GM23248 (cell line): ENCODE measurements around the gene KIF17. TPM values are rescaled to one million over a fixed set of nuclear protein-coding genes. Genes with fewer than 3 reads are reported as not detected.

ENCODE experiments used
- DNase-seq: peaks from one replicate; pipeline ENCODE4 v3.0.0-alpha.2; 2015
- H2AFZ ChIP-seq: fragments of 200-600 bp; sonication (generic); 2 replicates; pipeline ENCODE4 v1.6.1; 2016; ENCODE audit warnings: antibody characterized with exemption
- H3F3A ChIP-seq: fragments of 200-600 bp; sonication (generic); 2 replicates; pipeline ENCODE4 v1.6.1; 2016; ENCODE audit warnings: mild to moderate bottlenecking, antibody characterized with exemption, mixed run types; ENCODE audit not compliant: insufficient read depth
- H3K27ac ChIP-seq: fragments of 200-600 bp; sonication (generic); 2 replicates; pipeline ENCODE4 v1.5.1; 2016; ENCODE audit warnings: mild to moderate bottlenecking
- H3K27me3 ChIP-seq: fragments of 200-600 bp; sonication (generic); replicated peaks from 2 replicates; pipeline ENCODE4 v1.6.1; 2016; ENCODE audit warnings: mild to moderate bottlenecking; ENCODE audit not compliant: insufficient read depth
- H3K36me3 ChIP-seq: fragments of 200-600 bp; sonication (generic); 2 replicates; pipeline ENCODE4 v1.6.1; 2016; ENCODE audit warnings: low read depth, mild to moderate bottlenecking
- H3K4me1 ChIP-seq: fragments of 200-600 bp; sonication (generic); 2 replicates; pipeline ENCODE4 v1.6.1; 2016; ENCODE audit warnings: mild to moderate bottlenecking; ENCODE audit not compliant: insufficient read depth
- H3K4me2 ChIP-seq: fragments of 200-600 bp; sonication (generic); one replicate; pipeline ENCODE4 v1.6.1; 2016; ENCODE audit warnings: mild to moderate bottlenecking; ENCODE audit not compliant: unreplicated experiment
- H3K4me3 ChIP-seq: fragments of 200-600 bp; sonication (generic); 2 replicates; pipeline ENCODE4 v1.5.1; 2016; ENCODE audit warnings: mild to moderate bottlenecking
- H3K79me2 ChIP-seq: fragments of 200-600 bp; sonication (generic); 2 replicates; pipeline ENCODE4 v1.6.1; 2016; ENCODE audit warnings: mild to moderate bottlenecking; ENCODE audit not compliant: insufficient read depth
- H3K9ac ChIP-seq: fragments of 200-600 bp; sonication (generic); 2 replicates; pipeline ENCODE4 v1.6.1; 2016; ENCODE audit warnings: mild to moderate bottlenecking
- H3K9me2 ChIP-seq: fragments of 200-600 bp; sonication (generic); 2 replicates; pipeline ENCODE4 v1.6.1; 2016; ENCODE audit warnings: mixed run types, mild to moderate bottlenecking, moderate library complexity; ENCODE audit not compliant: insufficient read depth
- H3K9me3 ChIP-seq: fragments of 200-600 bp; sonication (generic); one replicate; pipeline ENCODE4 v1.6.1; 2017; ENCODE audit warnings: low read depth
- H4K20me1 ChIP-seq: fragments of 200-600 bp; sonication (generic); 2 replicates; pipeline ENCODE4 v1.6.0; 2016; ENCODE audit not compliant: insufficient read depth
- EZH2 ChIP-seq: fragments of 200-600 bp; sonication (generic); IDR thresholded peaks from 2 replicates; pipeline ENCODE4 v1.6.1; 2018; ENCODE audit warnings: antibody characterized with exemption, mild to moderate bottlenecking; ENCODE audit not compliant: insufficient read depth, poor library complexity, severe bottlenecking
- EZH2phosphoT487 ChIP-seq: fragments of 200-600 bp; sonication (generic); IDR thresholded peaks from 2 replicates; pipeline ENCODE4 v1.6.1; 2018; ENCODE audit warnings: antibody characterized with exemption, moderate library complexity, mild to moderate bottlenecking, low read depth; ENCODE audit not compliant: insufficient read depth
- WGBS, 2 experiments: methylation state at CpG; one replicate each; pipeline ENCODE4 v1.1.6; 2015 to 2017; ENCODE audit warnings: low lambda C conversion rate in 2 of 2, low coverage in 1 of 2; ENCODE audit errors: missing lambda C conversion rate in 2 of 2; 5-methylcytosine and 5-hydroxymethylcytosine counted together
- in situ Hi-C: fragments of 300-500 bp; cut with MboI; formaldehyde crosslinking; loops from 2 replicates; pipeline ENCODE4 v1.15.0; 2020
- polyA plus RNA-seq: library from polyadenylated mRNA; unstranded; fragments of >200 nt; fragmentation: Nextera tagmentation; extraction: Ambion mirVana; gene quantifications from 2 replicates; pipeline ENCODE4 v1.2.1, GENCODE V29; 2016
- total RNA-seq: library from RNA; depleted of rRNA; stranded (reverse); fragments of >200 nt; shearing (Covaris generic); gene quantifications from 2 replicates; pipeline ENCODE4 v1.2.3, GENCODE V29; 2014

Gene KIF17
- total and polyA plus RNA-seq, 2 experiments from 2014 or later: 0.11 to 0.31 TPM

- H3K79me2 ChIP-seq: no peaks in the 10 kb centered on the region
- no peaks in the 10 kb centered on the region for H3K9me2 ChIP-seq
- in situ Hi-C loops: no loop called here
- H3K27ac ChIP-seq: no peak overlapping the region
- WGBS, 2 experiments: 65 to 74% methylated on average over 6 of the region's 6 CpGs
- TF ChIP-seq EZH2 (no peak), EZH2phosphoT487 (no peak)
- H2AFZ ChIP-seq: no peak overlapping the region
- H3K4me2 ChIP-seq: no peak overlapping the region
- no peak overlapping the region for H3K4me3 ChIP-seq
- no peaks in the 10 kb centered on the region for H4K20me1 ChIP-seq
- H3K4me1 ChIP-seq: no peaks in the 10 kb centered on the region
- no peaks in the 10 kb centered on the region for H3K9me3 ChIP-seq
- no peak for DNase-seq
- no peaks in the 10 kb centered on the region for H3F3A ChIP-seq
- no peaks in the 10 kb centered on the region for H3K27me3 ChIP-seq
- no peak overlapping the region for H3K9ac ChIP-seq
- no peaks in the 10 kb centered on the region for H3K36me3 ChIP-seq
Measured at GRCh38 chr1:20708057-20708456, 9.8 kb downstream of the KIF17 start.

- Histone ChIP-seq H4K20me1 (no peaks in the 10 kb centered on the region), H3K9me3 (no peaks in the 10 kb centered on the region), H3K79me2 (no peaks in the 10 kb centered on the region), H3K9ac (no peak overlapping the region), H2AFZ (no peak overlapping the region), H3K4me2 (no peak overlapping the region), H3F3A (no peaks in the 10 kb centered on the region), H3K27ac (no peak overlapping the region), H3K9me2 (no peaks in the 10 kb centered on the region), H3K27me3 (no peaks in the 10 kb centered on the region), H3K4me1 (no peaks in the 10 kb centered on the region), H3K36me3 (no peaks in the 10 kb centered on the region), H3K4me3 (no peak overlapping the region)
- in situ Hi-C loops: no loop called here
- TF ChIP-seq EZH2phosphoT487 (no peak), EZH2 (no peak)
- no peak for DNase-seq
- WGBS, 2 experiments: 52 to 53% methylated on average over 5 of the region's 5 CpGs
Measured at GRCh38 chr1:20706841-20707240, 11.0 kb downstream of the KIF17 start.

GRCh38 chr1:20705203-20705755 lies 12.5 kb downstream of the KIF17 start:
- Histone ChIP-seq H4K20me1 (no peaks in the 10 kb centered on the region), H3K4me1 (no peaks in the 10 kb centered on the region), H2AFZ (no peak overlapping the region), H3K36me3 (no peaks in the 10 kb centered on the region), H3K4me3 (no peak overlapping the region), H3K27ac (no peak overlapping the region), H3K4me2 (no peak overlapping the region), H3K9me2 (no peaks in the 10 kb centered on the region), H3F3A (no peaks in the 10 kb centered on the region), H3K9ac (no peak overlapping the region), H3K27me3 (no peaks in the 10 kb centered on the region), H3K9me3 (no peaks in the 10 kb centered on the region), H3K79me2 (no peaks in the 10 kb centered on the region)
- WGBS, 2 experiments: 56 to 61% methylated on average over 15 of the region's 15 CpGs
- in situ Hi-C loops: no loop called here
- no peak for DNase-seq
- TF ChIP-seq EZH2 (no peak), EZH2phosphoT487 (no peak)

- in situ Hi-C loops: no loop called here
- Histone ChIP-seq H3K79me2 (no peaks in the 10 kb centered on the region), H3K4me2 (no peak overlapping the region), H3K4me1 (no peaks in the 10 kb centered on the region), H2AFZ (no peak overlapping the region), H3K9ac (no peak overlapping the region), H3K9me2 (no peaks in the 10 kb centered on the region), H4K20me1 (no peaks in the 10 kb centered on the region), H3K4me3 (no peak overlapping the region), H3K9me3 (no peaks in the 10 kb centered on the region), H3F3A (no peaks in the 10 kb centered on the region), H3K27me3 (no peaks in the 10 kb centered on the region), H3K27ac (no peak overlapping the region), H3K36me3 (no peaks in the 10 kb centered on the region)
- DNase-seq: no peak
- TF ChIP-seq EZH2phosphoT487 (no peak), EZH2 (no peak)
- 95 to 96% methylated on average over 39 to 41 of the region's 41 CpGs for WGBS, 2 experiments
Measured at GRCh38 chr1:20704390-20705202, 13.2 kb downstream of the KIF17 start.
